Hematopoietic multipotent progenitor cell treated with erythropoietin and hydrocortisone succinate and interleukin-3 and kit ligand, for 15 days (in vitro differentiated cells): ENCODE data around the gene HOXC9.

Experiments used
- DNase-seq: peaks from one replicate; pipeline ENCODE4 v3.0.0-alpha.2; 2015; ENCODE audit warnings: low spot score

Gene HOXC9

GRCh38 chr12:53976172-53976822, 23.7 kb upstream of the HOXC9 start:
- DNase-seq, result no peak

- DNase-seq, result no peak
Observed at GRCh38 chr12:53976823-53977595, 23.0 kb upstream of the HOXC9 start.

GRCh38 chr12:53977596-53978445, 22.1 kb upstream of the HOXC9 start:
- no peak for DNase-seq

- DNase-seq, result no peak
Observed at GRCh38 chr12:53978477-53979356, 21.2 kb upstream of the HOXC9 start.

- DNase-seq, result no peak
Observed at GRCh38 chr12:53980104-53980801, 19.7 kb upstream of the HOXC9 start.

GRCh38 chr12:53980802-53981496, 19.0 kb upstream of the HOXC9 start:
- DNase-seq, result no peak

- DNase-seq, result no peak
Observed at GRCh38 chr12:53981634-53982565, 18.1 kb upstream of the HOXC9 start.

GRCh38 chr12:53982648-53983567, 17.1 kb upstream of the HOXC9 start:
- no peak for DNase-seq

GRCh38 chr12:53983568-53983949, 16.4 kb upstream of the HOXC9 start:
- no peak for DNase-seq

- DNase-seq, result no peak
Observed at GRCh38 chr12:53983950-53984572, 15.9 kb upstream of the HOXC9 start.

GRCh38 chr12:53984901-53985691, 14.9 kb upstream of the HOXC9 start, which contains the start of gene HOXC10:
Gene HOXC10 (plus strand): TSS chr12:53985146. CDS start chr12:53985260, 114 bp downstream.
- DNase-seq, result peak; percentile 59

- no peak for DNase-seq
Observed at GRCh38 chr12:53985692-53985993, 14.3 kb upstream of the HOXC9 start.

- no peak for DNase-seq
Observed at GRCh38 chr12:53985994-53986685, 13.8 kb upstream of the HOXC9 start.

GRCh38 chr12:53986686-53987483, 13.1 kb upstream of the HOXC9 start:
- DNase-seq, result no peak

- DNase-seq, result no peak
Observed at GRCh38 chr12:53987787-53988230, 12.2 kb upstream of the HOXC9 start.
